GM18505 (cell line): Measurements from ENCODE around the gene TMPRSS5.

Source experiments
- ATAC-seq: cut with Tn5 transposase; IDR thresholded peaks from one replicate; pipeline ENCODE4 v1.9.1; 2021; ENCODE audit not compliant: unreplicated experiment
- POLR2A ChIP-seq: IDR thresholded peaks from 4 replicates; pipeline ENCODE4 v1.6.1; 2011; ENCODE audit warnings: borderline replicate concordance; ENCODE audit not compliant: insufficient read depth, insufficient read length; ENCODE audit errors: extremely low read depth

The TMPRSS5 gene

DNA sequence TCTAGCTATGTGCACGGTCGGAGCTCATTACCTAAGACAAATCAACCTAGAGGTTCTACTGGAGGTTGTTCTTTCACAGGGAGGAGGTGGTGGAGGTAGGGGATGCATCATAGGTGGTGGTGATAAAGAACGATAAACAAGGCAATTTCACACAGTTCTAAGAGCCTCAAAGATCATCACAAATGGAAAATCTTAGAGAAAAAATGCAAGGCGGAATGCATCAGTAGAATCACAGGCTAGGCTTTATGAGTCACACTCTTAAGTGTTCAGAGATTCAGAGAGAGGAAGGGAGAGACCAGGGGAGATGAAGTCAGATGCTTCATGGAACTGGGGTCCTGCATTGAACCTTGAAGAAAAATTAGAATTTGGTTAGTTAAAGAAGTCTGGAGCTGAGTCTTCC lies 58.3 kb downstream of the TMPRSS5 start:
- no peak for TF ChIP-seq POLR2A
- no peak for ATAC-seq

DNA sequence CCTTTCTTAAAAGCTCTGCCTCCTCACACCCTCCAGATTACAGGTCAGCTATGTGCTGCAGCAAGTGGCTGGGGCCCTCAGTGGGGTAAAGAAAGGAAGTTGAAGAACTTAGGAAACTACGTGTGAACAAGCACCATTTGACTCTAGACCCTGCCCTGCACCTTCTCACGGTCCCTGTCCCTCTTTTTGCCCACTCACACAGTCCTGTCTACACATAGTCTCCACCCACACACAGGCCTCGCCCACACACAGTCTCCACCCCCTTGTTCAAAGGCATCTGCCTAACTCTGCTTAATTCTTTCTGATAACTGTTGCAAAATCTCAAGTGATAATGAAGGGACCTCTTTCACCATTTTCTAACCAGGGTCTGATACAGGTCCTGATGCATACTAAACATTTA lies 59.0 kb downstream of the TMPRSS5 start:
- no peak for TF ChIP-seq POLR2A
- ATAC-seq: no peak

- ATAC-seq: no peak
- no peak for TF ChIP-seq POLR2A
These were observed 60.3 kb downstream of the TMPRSS5 start for GRCh38 chr11:113645593-113646349.

GRCh38 chr11:113644605-113645004 lies 61.5 kb downstream of the TMPRSS5 start:
- no peak for ATAC-seq
- TF ChIP-seq POLR2A: no peak

DNA sequence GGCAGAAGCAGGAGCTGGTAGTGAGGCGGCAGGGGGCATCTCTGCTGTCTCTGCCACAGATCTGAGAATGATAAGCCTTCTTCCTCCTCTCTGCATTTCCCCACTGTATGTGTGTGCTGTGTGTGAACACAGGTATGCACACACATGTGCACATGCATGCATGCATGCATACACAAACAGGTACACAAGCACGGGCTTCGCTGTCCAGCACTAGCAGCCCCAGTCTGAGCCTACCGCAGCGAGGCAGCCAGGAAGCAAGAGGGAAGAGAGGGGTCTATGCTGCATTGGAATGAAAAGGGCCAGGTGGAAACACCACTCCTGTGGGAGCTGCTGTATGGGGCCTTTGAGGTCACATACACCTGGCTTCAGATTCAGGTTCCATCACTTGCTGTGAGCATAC lies 62.4 kb downstream of the TMPRSS5 start:
- no peak for ATAC-seq

GRCh38 chr11:113643006-113643585 lies 63.0 kb downstream of the TMPRSS5 start:
- ATAC-seq: no peak
- no peak for TF ChIP-seq POLR2A

More for the DNA sequence above, 62.4 kb downstream of the TMPRSS5 start:
- TF ChIP-seq POLR2A: no peak

- no peak for TF ChIP-seq POLR2A
- no peak for ATAC-seq
These were observed 64.0 kb downstream of the TMPRSS5 start for GRCh38 chr11:113642090-113642489.

DNA sequence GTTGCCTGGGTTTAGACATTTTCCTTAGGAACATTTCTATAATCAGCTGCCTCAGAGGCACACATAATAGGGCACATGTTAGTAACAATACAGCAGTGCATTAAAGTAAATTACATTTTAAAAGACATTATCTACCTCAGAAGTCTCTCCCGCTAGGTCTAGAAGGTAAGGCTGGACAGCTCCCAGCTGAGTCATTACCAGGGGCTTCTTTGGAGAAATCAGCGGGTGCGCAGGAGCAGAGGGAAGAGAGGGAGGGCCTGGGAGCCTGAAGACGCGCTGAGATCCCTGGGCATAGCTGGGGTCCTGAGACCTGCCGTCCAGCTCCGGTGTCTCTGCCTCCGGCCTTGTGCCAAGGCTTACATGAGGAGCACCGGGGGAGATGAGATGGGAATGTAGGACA lies 67.7 kb downstream of the TMPRSS5 start:
- no peak for ATAC-seq
- TF ChIP-seq POLR2A: no peak

DNA sequence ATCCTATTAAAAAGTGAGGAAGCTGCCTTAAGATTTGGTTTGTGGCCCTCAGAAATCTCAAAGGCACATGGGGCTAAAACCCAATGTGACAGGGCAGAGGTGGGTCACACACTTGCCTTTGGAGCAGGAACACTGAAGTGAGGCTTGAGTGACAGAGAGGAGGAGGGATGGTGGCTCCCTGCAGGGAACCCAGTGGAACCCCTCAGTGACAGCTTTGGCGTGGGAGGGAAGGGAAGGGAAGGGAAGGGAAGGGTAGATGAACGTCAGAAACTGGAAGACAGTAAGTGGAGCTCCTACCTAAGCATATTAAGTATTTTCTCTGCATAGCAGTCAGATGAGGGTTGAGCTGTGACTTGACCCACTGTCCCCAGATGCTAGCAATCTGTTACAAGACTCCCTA lies 68.5 kb downstream of the TMPRSS5 start:
- TF ChIP-seq POLR2A: no peak
- ATAC-seq: no peak
